Activated CD4-positive, CD25-positive, alpha-beta regulatory T cell (primary cell): ENCODE results near the gene SARDH.

Experiments
- DNase-seq, 4 experiments: peaks; one replicate each; lab custom pipeline; 2025; lab: John Stamatoyannopoulos, UW

Gene SARDH

GRCh38 chr9:133703591-133704399, 34.4 kb downstream of the SARDH start:
- no peak for DNase-seq

DNA sequence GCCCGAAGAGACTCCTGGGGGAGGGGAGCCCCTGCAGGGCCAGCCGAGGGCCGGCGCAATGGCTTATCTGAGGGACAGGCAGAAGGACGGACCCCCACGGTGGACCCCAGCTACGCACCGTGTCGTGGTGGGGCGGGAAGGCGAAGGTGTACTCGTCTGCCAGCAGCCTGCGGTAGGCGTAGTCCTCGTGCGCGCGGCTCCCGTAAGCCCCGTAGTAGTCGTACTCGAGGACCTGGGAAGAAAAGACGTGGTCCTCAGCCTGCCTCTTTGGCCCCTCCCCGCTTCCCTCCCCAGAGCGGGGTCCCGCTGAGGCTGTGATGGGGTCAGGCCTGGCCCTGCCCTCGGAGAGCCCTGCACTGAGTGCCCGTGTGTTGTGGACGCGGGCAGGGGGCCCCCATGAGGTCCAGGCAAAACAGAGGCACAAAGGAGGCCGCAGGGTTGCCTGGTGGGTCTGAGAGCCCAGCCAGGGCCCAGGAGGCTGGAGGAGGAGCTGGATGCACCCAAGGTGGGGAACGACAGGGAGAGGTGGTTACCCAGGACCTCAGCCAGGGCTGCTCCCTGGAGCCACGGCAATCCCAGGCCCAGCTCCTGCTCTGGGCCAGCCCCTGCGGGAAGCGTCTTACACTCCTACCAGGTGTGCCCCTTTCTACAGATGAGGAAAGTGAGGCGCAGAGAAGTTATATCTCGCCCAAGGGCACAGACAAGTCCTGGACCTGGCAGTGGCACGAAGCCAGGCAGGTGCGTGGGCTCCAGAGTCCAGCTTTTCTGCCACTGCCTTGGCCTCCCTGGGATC, 35.2 kb downstream of the SARDH start:
- DNase-seq = peak in 1 of 4 experiments; percentile 33

DNA sequence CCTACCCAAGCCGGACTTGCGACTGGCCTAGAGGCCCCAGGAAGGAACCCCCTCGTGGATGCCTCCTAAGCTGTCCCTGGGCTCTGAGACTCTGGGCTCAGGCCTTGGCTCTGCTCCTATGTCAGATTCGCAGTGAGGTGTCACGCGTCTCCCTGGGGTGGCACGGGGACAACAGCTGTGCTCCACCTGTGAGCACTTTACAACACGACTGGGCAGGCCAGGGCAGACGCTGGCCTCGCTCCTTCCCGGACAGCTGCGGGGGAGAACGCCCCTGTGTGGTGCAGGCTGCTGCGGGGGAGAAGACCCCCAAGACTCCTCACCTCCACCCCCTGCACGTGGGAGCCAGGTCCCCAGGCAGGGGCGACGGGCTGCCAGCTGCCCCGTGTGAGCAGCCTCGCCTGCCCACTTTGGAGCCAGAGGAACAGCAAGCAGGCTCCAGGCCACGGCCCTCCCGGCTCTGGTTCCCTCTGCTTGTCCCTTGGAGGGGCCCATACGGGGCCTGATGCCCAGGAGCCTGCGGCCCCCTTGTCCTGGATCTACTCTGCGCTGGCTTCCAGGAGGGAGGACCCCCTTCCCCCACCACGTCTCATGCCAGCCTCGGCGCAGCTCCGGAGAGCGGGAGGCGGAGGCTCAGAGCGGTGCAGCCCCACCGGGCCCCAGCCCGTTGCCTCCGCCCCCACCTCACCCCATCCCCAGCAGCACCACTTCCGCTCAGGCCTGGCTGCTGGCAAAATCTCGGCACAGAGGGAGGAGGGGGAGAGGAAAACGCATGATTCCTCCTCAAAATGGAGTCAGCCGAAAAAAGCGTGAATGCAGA, 36.0 kb downstream of the SARDH start:
- DNase-seq = peak; percentile 26 to 72 (median 52)

GRCh38 chr9:133701321-133701980, 36.7 kb downstream of the SARDH start:
- DNase-seq = no peak

GRCh38 chr9:133700819-133701320, 37.3 kb downstream of the SARDH start:
- no peak for DNase-seq

DNA sequence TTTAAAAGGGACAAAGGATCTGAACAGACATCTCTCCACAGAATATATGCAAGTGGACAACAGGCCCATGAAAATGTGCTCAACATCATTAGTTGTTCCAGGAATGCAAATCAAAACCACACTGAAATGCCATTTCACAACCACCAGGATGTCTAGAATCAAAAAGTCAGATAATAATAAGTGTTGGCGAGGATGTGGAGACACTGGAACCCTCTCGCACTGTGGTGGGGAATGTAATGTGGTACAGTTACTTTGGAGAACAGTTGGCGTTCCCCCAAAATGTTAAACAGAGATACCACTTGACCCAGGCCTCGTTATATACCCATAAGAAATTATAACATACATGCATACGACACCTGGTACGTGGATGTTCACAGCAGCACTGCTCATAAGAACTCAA, 38.6 kb downstream of the SARDH start:
- no peak for DNase-seq

- DNase-seq = no peak
These were observed 42.1 kb downstream of the SARDH start for GRCh38 chr9:133696071-133696472.

DNA sequence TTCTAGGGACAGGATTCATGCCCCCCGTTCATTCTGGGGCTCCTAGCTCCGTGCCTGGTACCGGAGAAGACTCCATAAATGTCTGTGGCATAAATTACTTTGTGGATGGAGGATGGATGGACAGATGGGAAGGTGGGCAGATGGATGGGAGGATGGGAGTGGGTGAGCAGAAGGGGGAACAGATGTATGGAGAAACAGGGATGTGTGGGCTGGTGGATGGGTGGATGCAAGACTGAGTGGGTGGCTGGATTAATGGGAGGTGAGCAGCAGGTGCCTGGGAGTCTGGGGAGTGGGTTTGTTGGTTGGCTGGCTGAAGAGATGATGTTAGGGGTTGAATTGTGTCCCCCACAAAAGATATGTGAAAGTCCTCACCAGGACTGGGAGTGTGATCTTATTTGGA, 43.5 kb downstream of the SARDH start:
- no peak for DNase-seq

DNA sequence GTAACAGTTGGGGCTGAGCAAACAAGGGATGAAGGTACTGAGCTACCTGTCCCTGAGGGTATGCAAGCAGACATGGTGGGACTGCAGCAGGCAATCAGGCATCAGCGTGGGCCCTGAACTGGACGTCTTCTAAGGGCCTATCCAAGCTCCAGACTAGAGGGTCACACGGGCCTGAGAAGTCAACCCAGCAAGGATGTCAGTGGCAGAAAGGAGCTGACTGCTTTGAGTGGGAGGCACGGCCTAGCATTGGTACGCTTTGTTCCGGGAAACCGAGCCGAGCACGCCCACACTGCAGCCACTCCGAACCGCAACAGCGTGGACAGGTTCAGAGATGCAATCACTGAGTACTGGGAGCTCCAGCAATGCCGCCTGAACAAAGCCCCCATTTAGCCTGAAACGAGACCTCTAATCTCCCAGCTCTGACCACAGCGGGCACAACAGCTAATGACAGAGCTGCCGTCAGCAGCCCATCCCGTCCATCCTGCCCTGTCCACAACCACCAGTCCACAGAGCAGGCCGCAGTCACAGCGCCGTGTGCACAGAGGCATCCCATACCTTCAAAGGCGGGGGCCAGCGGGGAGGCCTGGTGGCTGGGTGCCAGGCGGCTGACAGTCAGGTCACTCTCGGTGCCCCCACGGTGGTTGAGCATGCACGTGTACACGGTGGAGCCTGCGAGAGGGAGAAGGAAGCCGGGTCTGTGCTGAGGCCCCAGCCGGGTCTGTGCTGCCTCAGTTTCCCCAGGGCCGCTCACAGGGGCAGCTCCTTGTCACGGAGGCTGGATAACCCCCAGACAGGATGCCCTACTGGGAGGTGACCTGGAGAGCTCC, 44.2 kb downstream of the SARDH start:
- no peak for DNase-seq

DNA sequence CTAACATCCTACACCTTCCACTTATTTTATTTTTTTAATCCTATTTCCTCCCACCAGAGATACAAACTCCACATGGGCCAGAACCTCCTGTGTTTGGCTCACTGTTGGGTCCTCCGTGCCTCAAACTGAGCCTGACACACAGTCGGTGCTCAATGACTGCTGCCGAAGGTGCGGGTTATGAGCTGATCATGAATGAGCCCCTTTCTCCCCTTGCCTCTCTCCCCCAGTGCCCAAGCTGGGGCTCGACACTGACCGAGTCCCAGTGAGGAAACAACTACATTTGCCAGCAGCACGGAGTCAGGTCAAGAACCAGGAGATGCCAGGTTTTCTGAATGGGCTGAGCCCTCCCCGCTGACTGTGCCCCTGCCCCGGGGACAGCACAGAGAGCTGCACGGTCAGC, 45.0 kb downstream of the SARDH start:
- DNase-seq = no peak

DNA sequence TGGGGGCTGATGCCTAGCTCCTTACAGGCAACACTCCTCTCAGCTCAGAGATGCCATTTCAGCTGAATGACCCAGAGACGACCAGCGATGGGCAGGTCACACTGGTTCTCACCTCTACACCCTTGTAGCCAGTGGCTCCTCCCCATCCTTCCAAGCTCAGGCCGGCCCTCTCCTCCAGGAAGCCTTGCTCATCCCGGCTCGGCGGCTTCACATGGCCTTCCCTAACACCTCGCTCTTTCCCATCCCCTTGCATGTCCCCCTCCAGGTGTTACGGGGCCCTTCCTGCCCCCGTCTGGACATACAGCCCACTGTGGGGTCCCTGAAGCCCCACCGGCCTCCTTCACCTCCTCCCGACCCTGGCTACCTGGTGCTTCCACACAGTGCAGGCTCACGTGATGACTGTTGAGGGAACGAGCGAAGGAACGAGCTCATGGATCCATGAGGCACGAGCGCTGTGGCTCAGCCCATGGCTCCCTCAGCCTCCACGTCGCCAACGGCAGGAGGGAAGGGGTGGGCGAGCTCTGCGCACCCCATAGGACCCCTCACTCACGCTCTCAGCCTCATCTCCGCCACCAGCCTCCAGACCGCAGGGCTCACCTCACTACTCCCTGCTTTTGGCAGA, 45.7 kb downstream of the SARDH start:
- DNase-seq = no peak

GRCh38 chr9:133691626-133692363, 46.4 kb downstream of the SARDH start:
- DNase-seq = no peak

DNA sequence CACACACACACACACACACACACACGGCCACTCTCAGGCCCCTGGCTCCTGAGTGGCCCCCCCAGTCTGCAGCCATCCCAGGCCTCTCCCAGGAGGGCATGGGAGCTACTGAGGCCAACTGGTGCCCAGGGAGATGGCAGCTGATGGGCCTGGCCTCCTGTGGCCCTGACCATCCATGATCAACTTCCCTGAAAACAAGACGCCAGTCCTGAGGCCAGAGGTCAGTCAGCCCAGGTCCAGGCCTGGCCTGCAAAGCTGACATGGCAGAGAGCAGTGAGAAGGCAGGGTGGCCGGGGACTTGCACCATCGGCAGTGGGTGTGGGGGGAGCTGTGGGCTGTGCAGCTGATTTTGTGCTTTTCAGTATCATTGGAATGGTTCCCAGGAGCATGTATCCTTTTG, 47.0 kb downstream of the SARDH start:
- no peak for DNase-seq

DNA sequence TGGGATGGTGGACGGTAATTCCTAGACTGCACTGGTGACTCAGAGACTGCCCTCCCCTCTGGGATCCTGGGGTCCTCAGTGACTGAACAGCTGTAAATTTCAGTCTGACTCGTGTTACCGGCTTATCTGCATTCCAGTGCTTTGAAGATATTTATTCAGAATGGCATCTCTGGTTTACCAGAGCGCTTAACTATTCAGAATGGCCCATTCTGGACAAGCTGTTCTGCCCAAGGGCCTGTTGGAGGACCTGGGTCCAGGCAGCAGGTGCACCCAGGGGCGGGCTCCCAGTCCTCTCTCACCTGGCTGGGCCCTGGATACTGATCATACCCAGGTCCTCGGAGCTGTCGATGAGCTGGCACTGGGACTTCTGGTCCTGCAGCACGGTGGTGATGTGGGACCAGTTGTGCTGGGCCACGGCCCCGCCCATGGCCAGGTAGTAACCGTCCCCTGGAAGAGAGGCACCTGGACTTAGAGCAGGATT, 48.0 kb downstream of the SARDH start:
- no peak for DNase-seq

DNA sequence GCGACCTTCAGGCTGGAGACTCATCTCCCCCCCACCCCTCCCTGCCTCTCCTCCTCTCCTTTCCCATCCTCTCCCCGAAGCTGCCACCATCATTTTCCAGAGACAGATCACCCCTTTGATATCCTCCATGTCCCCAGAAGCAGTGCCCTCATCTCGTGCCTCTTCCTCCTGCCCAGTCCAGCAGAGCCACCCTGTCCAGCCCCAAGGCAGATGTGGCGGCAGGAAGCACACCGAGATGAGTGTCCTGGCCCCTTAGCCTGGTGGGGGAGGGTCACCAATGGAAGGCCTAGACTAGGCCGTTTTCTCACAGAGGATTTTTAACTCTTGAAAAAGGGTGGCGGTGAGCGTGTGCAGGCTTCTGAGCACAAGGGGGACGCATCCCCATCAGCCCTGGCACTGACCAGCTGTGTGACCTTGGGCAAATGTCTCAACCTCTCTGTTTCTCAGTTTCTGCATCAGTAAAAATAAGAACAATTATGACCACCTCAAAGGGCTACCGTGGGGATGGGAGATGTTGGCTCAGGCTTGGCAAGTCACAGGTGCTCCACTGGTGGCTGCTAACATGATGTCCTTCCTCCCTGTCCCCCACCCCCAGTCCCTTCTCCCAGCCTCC, 48.9 kb downstream of the SARDH start:
- no peak for DNase-seq

- no peak for DNase-seq
These were observed 50.0 kb downstream of the SARDH start for GRCh38 chr9:133687856-133688761.

DNA sequence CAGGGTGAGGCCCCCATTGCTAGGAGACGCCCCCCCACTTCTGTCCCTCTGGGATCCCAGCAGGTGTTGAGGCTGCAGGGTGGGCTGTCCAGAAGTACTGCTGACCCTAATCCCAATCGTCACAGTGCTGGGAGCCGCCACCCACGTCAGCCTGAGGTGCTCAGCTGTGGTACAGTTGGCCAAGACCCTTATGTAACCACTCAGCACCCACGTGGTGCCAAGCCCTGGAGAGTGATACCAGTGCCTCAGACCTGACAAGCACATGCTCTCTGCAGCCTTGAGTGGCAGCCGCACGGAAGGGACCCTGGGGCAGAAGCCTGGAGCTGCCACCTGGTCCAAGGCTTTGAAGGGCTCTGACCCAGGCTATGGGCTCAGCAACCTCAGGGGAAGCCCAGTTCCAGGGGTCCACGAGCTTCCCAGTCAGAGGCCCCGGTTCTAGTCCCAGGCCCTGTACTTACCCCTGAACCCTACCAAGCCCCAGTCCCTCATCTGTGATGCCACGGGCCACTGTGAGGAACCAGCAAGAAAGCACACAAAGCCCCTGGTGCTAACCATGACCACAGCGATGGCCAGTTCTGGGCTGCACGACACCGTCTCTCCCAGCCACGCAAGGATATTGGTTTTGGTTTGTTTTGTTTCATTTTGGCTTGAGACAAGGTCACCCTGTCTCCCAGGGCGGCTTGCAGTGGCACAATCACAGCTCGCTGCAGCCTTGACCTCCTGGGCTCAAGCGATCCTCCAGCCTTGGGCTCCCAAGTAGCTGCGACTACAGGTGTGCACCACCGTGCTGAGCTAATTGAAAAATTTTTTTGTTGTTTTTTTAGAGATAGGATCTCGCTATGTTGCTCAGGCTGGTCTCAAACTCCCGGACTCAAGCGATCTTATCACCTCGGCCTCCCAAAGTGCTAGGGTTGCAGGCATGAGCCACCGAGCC, 51.2 kb downstream of the SARDH start:
- no peak for DNase-seq
